ENCODE data around the gene RBMS1. TPM values are rescaled to one million over a fixed set of nuclear protein-coding genes. Genes with fewer than 3 reads are reported as not detected.

The RBMS1 gene
- total and polyA plus RNA-seq, 2 experiments from 2014 or later = 55.5 to 94.8 TPM

DNA sequence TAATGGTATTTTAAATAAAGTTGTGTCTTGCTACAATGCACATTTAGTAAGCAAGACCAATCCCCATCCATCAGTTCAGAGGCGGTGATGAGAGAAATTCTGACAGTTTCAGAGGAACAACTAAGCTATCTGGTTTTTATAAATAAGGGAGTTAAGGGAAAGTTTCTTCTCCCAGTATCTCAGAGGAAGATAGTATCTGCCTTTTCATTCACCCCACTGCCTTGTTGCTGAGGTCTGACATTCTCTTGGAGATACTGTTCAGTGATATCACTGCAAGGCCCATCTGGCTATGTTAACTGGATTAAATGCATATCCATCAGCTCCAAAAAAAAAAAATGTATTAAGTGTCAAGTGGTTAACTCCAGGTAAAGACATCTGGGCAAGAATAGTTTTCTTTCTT lies 47.9 kb downstream of the RBMS1 start:
- H3K4me1 ChIP-seq (ENCODE audit: insufficient read depth) = no peaks in the 10 kb centered on the region
- peaks cover 58% of the 10 kb centered on the region for H3K79me2 ChIP-seq (replicated peaks; ENCODE audit: insufficient read depth)
- DNase-seq (ENCODE audit: low spot score) = no peak
- H3K27ac ChIP-seq (ENCODE audit: low read depth) = no peak overlapping the region
- Mint-ChIP-seq H3K27ac (no peak overlapping the region), H3K36me3 (ENCODE audit: low read depth) (peaks cover 51% of the 10 kb centered on the region), H3K4me3 (no peak overlapping the region), H3K4me1 (no peaks in the 10 kb centered on the region; the same call in 2 of the 3 replicates), H3K9me3 (peaks cover 33% of the 10 kb centered on the region), H3K27me3 (ENCODE audit: insufficient read depth, low read depth, poor library complexity) (no peaks in the 10 kb centered on the region)
- H3F3A ChIP-seq (replicated peaks; ENCODE audit: low read depth) = no peaks in the 10 kb centered on the region
- H3K4me3 ChIP-seq = no peak overlapping the region
- H4K20me1 ChIP-seq (replicated peaks; ENCODE audit: insufficient read depth) = no peaks in the 10 kb centered on the region; the same call in 1 of the 2 replicates
- no peaks in the 10 kb centered on the region for H3K9me2 ChIP-seq (ENCODE audit: insufficient read depth)
- ATAC-seq = no peak
- no peak for TF ChIP-seq STAT1 (IDR thresholded peaks at IDR 0.05; ENCODE audit: unreplicated experiment)
- TF ChIP-seq, protein P1, sequence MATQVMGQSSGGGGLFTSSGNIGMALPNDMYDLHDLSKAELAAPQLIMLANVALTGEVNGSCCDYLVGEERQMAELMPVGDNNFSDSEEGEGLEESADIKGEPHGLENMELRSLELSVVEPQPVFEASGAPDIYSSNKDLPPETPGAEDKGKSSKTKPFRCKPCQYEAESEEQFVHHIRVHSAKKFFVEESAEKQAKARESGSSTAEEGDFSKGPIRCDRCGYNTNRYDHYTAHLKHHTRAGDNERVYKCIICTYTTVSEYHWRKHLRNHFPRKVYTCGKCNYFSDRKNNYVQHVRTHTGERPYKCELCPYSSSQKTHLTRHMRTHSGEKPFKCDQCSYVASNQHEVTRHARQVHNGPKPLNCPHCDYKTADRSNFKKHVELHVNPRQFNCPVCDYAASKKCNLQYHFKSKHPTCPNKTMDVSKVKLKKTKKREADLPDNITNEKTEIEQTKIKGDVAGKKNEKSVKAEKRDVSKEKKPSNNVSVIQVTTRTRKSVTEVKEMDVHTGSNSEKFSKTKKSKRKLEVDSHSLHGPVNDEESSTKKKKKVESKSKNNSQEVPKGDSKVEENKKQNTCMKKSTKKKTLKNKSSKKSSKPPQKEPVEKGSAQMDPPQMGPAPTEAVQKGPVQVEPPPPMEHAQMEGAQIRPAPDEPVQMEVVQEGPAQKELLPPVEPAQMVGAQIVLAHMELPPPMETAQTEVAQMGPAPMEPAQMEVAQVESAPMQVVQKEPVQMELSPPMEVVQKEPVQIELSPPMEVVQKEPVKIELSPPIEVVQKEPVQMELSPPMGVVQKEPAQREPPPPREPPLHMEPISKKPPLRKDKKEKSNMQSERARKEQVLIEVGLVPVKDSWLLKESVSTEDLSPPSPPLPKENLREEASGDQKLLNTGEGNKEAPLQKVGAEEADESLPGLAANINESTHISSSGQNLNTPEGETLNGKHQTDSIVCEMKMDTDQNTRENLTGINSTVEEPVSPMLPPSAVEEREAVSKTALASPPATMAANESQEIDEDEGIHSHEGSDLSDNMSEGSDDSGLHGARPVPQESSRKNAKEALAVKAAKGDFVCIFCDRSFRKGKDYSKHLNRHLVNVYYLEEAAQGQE (IDR thresholded peaks at IDR 0.05; ENCODE audit: unreplicated experiment) = no peak
- no peak for TF ChIP-seq CREB1 (CRISPR knock-in tag; IDR thresholded peaks at IDR 0.05; ENCODE audit: low read depth)
- TF ChIP-seq EZH2 (IDR thresholded peaks at IDR 0.05; ENCODE audit: low read depth, unreplicated experiment) = no peak
- no peak for TF ChIP-seq NANOG (IDR thresholded peaks at IDR 0.05; ENCODE audit: borderline replicate concordance)
- TF ChIP-seq, protein P2, sequence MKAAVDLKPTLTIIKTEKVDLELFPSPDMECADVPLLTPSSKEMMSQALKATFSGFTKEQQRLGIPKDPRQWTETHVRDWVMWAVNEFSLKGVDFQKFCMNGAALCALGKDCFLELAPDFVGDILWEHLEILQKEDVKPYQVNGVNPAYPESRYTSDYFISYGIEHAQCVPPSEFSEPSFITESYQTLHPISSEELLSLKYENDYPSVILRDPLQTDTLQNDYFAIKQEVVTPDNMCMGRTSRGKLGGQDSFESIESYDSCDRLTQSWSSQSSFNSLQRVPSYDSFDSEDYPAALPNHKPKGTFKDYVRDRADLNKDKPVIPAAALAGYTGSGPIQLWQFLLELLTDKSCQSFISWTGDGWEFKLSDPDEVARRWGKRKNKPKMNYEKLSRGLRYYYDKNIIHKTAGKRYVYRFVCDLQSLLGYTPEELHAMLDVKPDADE (IDR thresholded peaks at IDR 0.05) = no peak
- TF ChIP-seq EZH2phosphoT487 (IDR thresholded peaks at IDR 0.05; ENCODE audit: unreplicated experiment) = no peak
- H2AFZ ChIP-seq = no peak overlapping the region
- H3K27me3 ChIP-seq (ENCODE audit: insufficient read depth) = no peaks in the 10 kb centered on the region
- no peak overlapping the region for H3K4me2 ChIP-seq
- H3K36me3 ChIP-seq (ENCODE audit: insufficient read depth) = no peaks in the 10 kb centered on the region; the same call in 1 of the 2 replicates

DNA sequence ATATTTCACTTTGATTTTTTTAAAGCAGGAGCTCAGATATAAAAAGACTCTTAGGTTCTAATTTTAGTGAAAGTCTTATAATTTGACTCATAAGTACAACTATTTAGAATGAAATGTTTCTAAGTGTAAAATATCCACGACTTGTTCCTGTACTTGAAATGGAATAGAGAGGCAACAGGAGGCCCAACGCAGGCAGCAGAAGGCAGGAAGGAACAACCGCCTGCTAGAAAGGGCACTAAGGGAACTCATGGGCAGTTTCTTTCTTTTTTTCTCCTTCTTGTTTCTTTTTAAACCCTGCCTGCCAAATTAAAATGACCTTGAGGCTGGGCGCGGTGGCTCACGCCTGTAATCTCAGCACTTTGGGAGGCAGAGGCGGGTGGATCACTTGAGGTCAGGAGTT lies 51.0 kb downstream of the RBMS1 start:
- no peaks in the 10 kb centered on the region; the same call in 1 of the 2 replicates for H4K20me1 ChIP-seq (replicated peaks; ENCODE audit: insufficient read depth)
- H3K36me3 ChIP-seq (ENCODE audit: insufficient read depth) = no peaks in the 10 kb centered on the region; the same call in 1 of the 2 replicates
- DNase-seq (ENCODE audit: low spot score) (no peak), ATAC-seq (no peak)
- H3K4me1 Mint-ChIP-seq = no peaks in the 10 kb centered on the region; the same call in 1 of the 3 replicates
- peaks cover 51% of the 10 kb centered on the region for H3K36me3 Mint-ChIP-seq (ENCODE audit: low read depth)
- H2AFZ ChIP-seq = no peak overlapping the region
- H3K9me2 ChIP-seq (ENCODE audit: insufficient read depth) = no peaks in the 10 kb centered on the region
- no peaks in the 10 kb centered on the region for H3K4me1 ChIP-seq (ENCODE audit: insufficient read depth)
- H3K27me3 Mint-ChIP-seq (ENCODE audit: insufficient read depth, low read depth, poor library complexity) = peaks cover 3% of the 10 kb centered on the region
- no peak overlapping the region for H3K4me2 ChIP-seq
- no peak overlapping the region for H3K4me3 ChIP-seq
- no peaks in the 10 kb centered on the region for H3F3A ChIP-seq (replicated peaks; ENCODE audit: low read depth)
- H3K9me3 Mint-ChIP-seq = peaks cover 28% of the 10 kb centered on the region
- H3K27ac Mint-ChIP-seq = no peak overlapping the region
- H3K4me3 Mint-ChIP-seq = no peak overlapping the region
- H3K27ac ChIP-seq (ENCODE audit: low read depth) = no peak overlapping the region
- H3K27me3 ChIP-seq (ENCODE audit: insufficient read depth) = no peaks in the 10 kb centered on the region
- H3K79me2 ChIP-seq (replicated peaks; ENCODE audit: insufficient read depth) = peaks cover 60% of the 10 kb centered on the region
- TF ChIP-seq POLR2AphosphoS5 (IDR thresholded peaks at IDR 0.05; ENCODE audit: low read depth) (no peak), JUNB (IDR thresholded peaks at IDR 0.05; ENCODE audit: unreplicated experiment) (no peak), EZH2phosphoT487 (IDR thresholded peaks at IDR 0.05; ENCODE audit: unreplicated experiment) (no peak), CREB1 (CRISPR knock-in tag; IDR thresholded peaks at IDR 0.05; ENCODE audit: low read depth) (no peak)
- TF ChIP-seq, protein P3, sequence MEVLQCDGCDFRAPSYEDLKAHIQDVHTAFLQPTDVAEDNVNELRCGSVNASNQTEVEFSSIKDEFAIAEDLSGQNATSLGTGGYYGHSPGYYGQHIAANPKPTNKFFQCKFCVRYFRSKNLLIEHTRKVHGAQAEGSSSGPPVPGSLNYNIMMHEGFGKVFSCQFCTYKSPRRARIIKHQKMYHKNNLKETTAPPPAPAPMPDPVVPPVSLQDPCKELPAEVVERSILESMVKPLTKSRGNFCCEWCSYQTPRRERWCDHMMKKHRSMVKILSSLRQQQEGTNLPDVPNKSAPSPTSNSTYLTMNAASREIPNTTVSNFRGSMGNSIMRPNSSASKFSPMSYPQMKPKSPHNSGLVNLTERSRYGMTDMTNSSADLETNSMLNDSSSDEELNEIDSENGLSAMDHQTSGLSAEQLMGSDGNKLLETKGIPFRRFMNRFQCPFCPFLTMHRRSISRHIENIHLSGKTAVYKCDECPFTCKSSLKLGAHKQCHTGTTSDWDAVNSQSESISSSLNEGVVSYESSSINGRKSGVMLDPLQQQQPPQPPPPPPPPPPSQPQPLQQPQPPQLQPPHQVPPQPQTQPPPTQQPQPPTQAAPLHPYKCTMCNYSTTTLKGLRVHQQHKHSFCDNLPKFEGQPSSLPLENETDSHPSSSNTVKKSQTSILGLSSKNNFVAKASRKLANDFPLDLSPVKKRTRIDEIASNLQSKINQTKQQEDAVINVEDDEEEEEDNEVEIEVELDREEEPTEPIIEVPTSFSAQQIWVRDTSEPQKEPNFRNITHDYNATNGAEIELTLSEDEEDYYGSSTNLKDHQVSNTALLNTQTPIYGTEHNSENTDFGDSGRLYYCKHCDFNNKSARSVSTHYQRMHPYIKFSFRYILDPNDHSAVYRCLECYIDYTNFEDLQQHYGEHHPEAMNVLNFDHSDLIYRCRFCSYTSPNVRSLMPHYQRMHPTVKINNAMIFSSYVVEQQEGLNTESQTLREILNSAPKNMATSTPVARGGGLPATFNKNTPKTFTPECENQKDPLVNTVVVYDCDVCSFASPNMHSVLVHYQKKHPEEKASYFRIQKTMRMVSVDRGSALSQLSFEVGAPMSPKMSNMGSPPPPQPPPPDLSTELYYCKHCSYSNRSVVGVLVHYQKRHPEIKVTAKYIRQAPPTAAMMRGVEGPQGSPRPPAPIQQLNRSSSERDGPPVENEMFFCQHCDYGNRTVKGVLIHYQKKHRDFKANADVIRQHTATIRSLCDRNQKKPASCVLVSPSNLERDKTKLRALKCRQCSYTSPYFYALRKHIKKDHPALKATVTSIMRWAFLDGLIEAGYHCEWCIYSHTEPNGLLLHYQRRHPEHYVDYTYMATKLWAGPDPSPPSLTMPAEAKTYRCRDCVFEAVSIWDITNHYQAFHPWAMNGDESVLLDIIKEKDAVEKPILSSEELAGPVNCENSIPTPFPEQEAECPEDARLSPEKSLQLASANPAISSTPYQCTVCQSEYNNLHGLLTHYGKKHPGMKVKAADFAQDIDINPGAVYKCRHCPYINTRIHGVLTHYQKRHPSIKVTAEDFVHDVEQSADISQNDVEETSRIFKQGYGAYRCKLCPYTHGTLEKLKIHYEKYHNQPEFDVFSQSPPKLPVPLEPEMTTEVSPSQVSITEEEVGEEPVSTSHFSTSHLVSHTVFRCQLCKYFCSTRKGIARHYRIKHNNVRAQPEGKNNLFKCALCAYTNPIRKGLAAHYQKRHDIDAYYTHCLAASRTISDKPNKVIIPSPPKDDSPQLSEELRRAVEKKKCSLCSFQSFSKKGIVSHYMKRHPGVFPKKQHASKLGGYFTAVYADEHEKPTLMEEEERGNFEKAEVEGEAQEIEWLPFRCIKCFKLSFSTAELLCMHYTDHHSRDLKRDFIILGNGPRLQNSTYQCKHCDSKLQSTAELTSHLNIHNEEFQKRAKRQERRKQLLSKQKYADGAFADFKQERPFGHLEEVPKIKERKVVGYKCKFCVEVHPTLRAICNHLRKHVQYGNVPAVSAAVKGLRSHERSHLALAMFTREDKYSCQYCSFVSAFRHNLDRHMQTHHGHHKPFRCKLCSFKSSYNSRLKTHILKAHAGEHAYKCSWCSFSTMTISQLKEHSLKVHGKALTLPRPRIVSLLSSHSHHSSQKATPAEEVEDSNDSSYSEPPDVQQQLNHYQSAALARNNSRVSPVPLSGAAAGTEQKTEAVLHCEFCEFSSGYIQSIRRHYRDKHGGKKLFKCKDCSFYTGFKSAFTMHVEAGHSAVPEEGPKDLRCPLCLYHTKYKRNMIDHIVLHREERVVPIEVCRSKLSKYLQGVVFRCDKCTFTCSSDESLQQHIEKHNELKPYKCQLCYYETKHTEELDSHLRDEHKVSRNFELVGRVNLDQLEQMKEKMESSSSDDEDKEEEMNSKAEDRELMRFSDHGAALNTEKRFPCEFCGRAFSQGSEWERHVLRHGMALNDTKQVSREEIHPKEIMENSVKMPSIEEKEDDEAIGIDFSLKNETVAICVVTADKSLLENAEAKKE (CRISPR knock-in tag; IDR thresholded peaks at IDR 0.05) = no peak

Measured in GM23338 (cell line).